Endothelial cell of umbilical vein (primary cell): ENCODE data around the gene BACE1-AS. TPM values are rescaled to one million over a fixed set of nuclear protein-coding genes. Genes with fewer than 3 reads are reported as not detected.

Experiments
- BruUV-seq: library from RNA; stranded (reverse); fragments of 400-500 nt; replicated peaks from 2 replicates; lab custom pipeline; 2021; lab: Mats Ljungman, UMichigan
- CTCF ChIA-PET: fragments of 300-600, 350-600 bp; sonication (Branson Sonifier 250); formaldehyde crosslinking; loops from one replicate; lab custom pipeline; 2021; ENCODE audit warnings: antibody characterized with exemption, inconsistent platforms; lab: Charles Lee
- POLR2A ChIA-PET: fragments of 300-600, 350-600 bp; sonication (Branson Sonifier 250); formaldehyde crosslinking; loops from one replicate; lab custom pipeline; 2021; ENCODE audit warnings: antibody characterized with exemption, inconsistent platforms; lab: Charles Lee
- DNase-seq: peaks from one replicate; pipeline ENCODE4 v3.0.0-alpha.2; 2011; ENCODE audit warnings: low read depth, low spot score
- FAIRE-seq: peaks from 2 replicates; lab custom pipeline; 2011; peaks lifted over from hg19 to GRCh38; lab: Jason Lieb, UNC
- H2AFZ ChIP-seq: 2 replicates; pipeline ENCODE4 v1.6.0; 2012; ENCODE audit warnings: low read depth, low read length, control low read depth, inconsistent platforms
- H3K27ac ChIP-seq: 2 replicates; pipeline ENCODE4 v1.5.1; 2011; ENCODE audit warnings: low read depth, mild to moderate bottlenecking, control low read depth, low read length, moderate library complexity; ENCODE audit not compliant: insufficient read depth
- H3K27me3 ChIP-seq, 2 experiments: 2 replicates each; pipeline versions ENCODE4 v1.6.0 to v1.6.1; 2011; ENCODE audit warnings: low read length in 2 of 2, mixed read lengths in 1 of 2; ENCODE audit not compliant: control insufficient read depth in 2 of 2, insufficient read depth in 2 of 2
- H3K36me3 ChIP-seq, 2 experiments: 2 replicates in 1 of 2; 3 replicates in 1 of 2; pipeline ENCODE4 v1.5.1; 2011; ENCODE audit warnings: low read length in 2 of 2, mild to moderate bottlenecking in 1 of 2, moderate library complexity in 1 of 2; ENCODE audit not compliant: control insufficient read depth in 2 of 2, insufficient read depth in 2 of 2; ENCODE audit errors: extremely low read depth in 1 of 2
- H3K4me1 ChIP-seq: 3 replicates; pipeline ENCODE4 v1.5.1; 2011; ENCODE audit warnings: mild to moderate bottlenecking, low read length; ENCODE audit not compliant: control insufficient read depth, insufficient read depth; ENCODE audit errors: extremely low read depth
- H3K4me2 ChIP-seq: 2 replicates; pipeline ENCODE4 v1.6.1; 2011; ENCODE audit warnings: low read length, control low read depth, mixed read lengths; ENCODE audit not compliant: insufficient read depth
- H3K4me3 ChIP-seq, 3 experiments: fragments of 200-600 bp in 1 of 3; sonication (generic), shearing (Covaris generic) in 1 of 3; replicated peaks in 1 of 3; 2 replicates each; pipeline ENCODE4 v1.5.1; 2011 to 2016; ENCODE audit warnings: control low read depth in 3 of 3, low read length in 3 of 3, mild to moderate bottlenecking in 2 of 3, inconsistent platforms in 1 of 3, low read depth in 1 of 3, moderate library complexity in 1 of 3; ENCODE audit not compliant: insufficient read depth in 1 of 3
- H3K79me2 ChIP-seq: 2 replicates; pipeline ENCODE4 v1.6.0; 2012; ENCODE audit warnings: low read length, inconsistent platforms; ENCODE audit not compliant: control insufficient read depth, insufficient read depth
- H3K9ac ChIP-seq: replicated peaks from 2 replicates; pipeline ENCODE3; 2011; ENCODE audit warnings: low read length, control low read depth; ENCODE audit not compliant: insufficient read depth; ENCODE audit errors: extremely low read depth
- H3K9me1 ChIP-seq: replicated peaks from 3 replicates; pipeline ENCODE4 v1.6.0; 2011; ENCODE audit warnings: mild to moderate bottlenecking, low read length; ENCODE audit not compliant: control insufficient read depth, insufficient read depth; ENCODE audit errors: extremely low read depth
- H3K9me3 ChIP-seq: replicated peaks from 2 replicates; pipeline ENCODE4 v1.5.1; 2012; ENCODE audit warnings: low read length, inconsistent platforms; ENCODE audit not compliant: control insufficient read depth, insufficient read depth
- H4K20me1 ChIP-seq: replicated peaks from 2 replicates; pipeline ENCODE3; 2011; ENCODE audit warnings: mild to moderate bottlenecking, low read length; ENCODE audit not compliant: control insufficient read depth, insufficient read depth; ENCODE audit errors: extremely low read depth
- EZH2 ChIP-seq: IDR thresholded peaks from 2 replicates; pipeline ENCODE4 v1.6.1; 2012; ENCODE audit warnings: borderline replicate concordance, low read depth, mild to moderate bottlenecking, moderate library complexity, low read length, inconsistent platforms; ENCODE audit not compliant: severe bottlenecking
- FOS ChIP-seq: IDR thresholded peaks from 2 replicates; pipeline ENCODE4 v1.6.1; 2011; ENCODE audit warnings: mild to moderate bottlenecking, low read length, moderate library complexity, borderline replicate concordance; ENCODE audit not compliant: insufficient read depth
- GATA2 ChIP-seq: IDR thresholded peaks from 2 replicates; pipeline ENCODE4 v1.7.0; 2011; ENCODE audit warnings: low read depth, mild to moderate bottlenecking, moderate library complexity, mixed read lengths, low read length; ENCODE audit not compliant: insufficient read length, insufficient read depth
- JUN ChIP-seq: IDR thresholded peaks from 2 replicates; pipeline ENCODE4 v1.6.1; 2011; ENCODE audit warnings: borderline replicate concordance, low read depth; ENCODE audit not compliant: insufficient read length, insufficient read depth
- MYC ChIP-seq: IDR thresholded peaks from one replicate; pipeline ENCODE4 v1.6.1; 2011; ENCODE audit warnings: mild to moderate bottlenecking, low read depth, low read length
- POLR2A ChIP-seq: IDR thresholded peaks from 2 replicates; pipeline ENCODE4 v1.6.1; 2012; ENCODE audit warnings: low read depth, mild to moderate bottlenecking, control low read depth, low read length
- POLR2AphosphoS5 ChIP-seq: IDR thresholded peaks from 2 replicates; pipeline ENCODE4 v1.6.1; 2012; ENCODE audit warnings: low read depth, mild to moderate bottlenecking, control low read depth, low read length, moderate library complexity; ENCODE audit not compliant: insufficient read depth
- dilution Hi-C: fragments of 300-500 bp; cut with MboI; formaldehyde crosslinking; loops from one replicate; pipeline ENCODE4 v1.15.0; 2019; ENCODE audit warnings: low sequenced_read_pairs; ENCODE audit not compliant: extremely low pct_ligation_motif_present
- intact Hi-C: fragments of 100-400 bp; cut with micrococcal nuclease; formaldehyde crosslinking; loops from one replicate; pipeline ENCODE4 v1.10.0; 2022
- polyA plus RNA-seq, 4 experiments: library from polyadenylated mRNA; depleted of rRNA in 3 of 4; stranded (reverse) in 3 of 4; unstranded in 1 of 4; fragments of >200 nt; gene quantifications; 2 replicates each; pipeline versions ENCODE4 v1.2.1 to v1.2.3, GENCODE V29; 2011 to 2012; ENCODE audit warnings: missing spikeins in 1 of 4
- total RNA-seq: library from RNA; stranded (reverse); gene quantifications from 2 replicates; pipeline ENCODE4 v1.2.3, GENCODE V29; 2021
- TF ChIP-seq, protein P1 (sequence below): IDR thresholded peaks from 2 replicates; pipeline ENCODE4 v1.6.1; 2011; ENCODE audit not compliant: insufficient read depth, insufficient read length
- TF ChIP-seq, protein P2 (sequence below), 2 donors: IDR thresholded peaks; 1 replicate in 1 of 2; 2 replicates in 1 of 2; pipeline ENCODE4 v1.5.1; 2011; ENCODE audit warnings: low read length in 2 of 2, mild to moderate bottlenecking in 2 of 2, moderate library complexity in 2 of 2, control low read depth in 1 of 2, inconsistent platforms in 1 of 2, low read depth in 1 of 2; ENCODE audit not compliant: insufficient read depth in 1 of 2; ENCODE audit errors: extremely low read depth in 1 of 2

Gene BACE1-AS
- total and polyA plus RNA-seq, 2 donors (not counting 3 experiments of a cell fraction or from before 2014, with no cell fraction given): 7.6 to 8.1 TPM

DNA sequence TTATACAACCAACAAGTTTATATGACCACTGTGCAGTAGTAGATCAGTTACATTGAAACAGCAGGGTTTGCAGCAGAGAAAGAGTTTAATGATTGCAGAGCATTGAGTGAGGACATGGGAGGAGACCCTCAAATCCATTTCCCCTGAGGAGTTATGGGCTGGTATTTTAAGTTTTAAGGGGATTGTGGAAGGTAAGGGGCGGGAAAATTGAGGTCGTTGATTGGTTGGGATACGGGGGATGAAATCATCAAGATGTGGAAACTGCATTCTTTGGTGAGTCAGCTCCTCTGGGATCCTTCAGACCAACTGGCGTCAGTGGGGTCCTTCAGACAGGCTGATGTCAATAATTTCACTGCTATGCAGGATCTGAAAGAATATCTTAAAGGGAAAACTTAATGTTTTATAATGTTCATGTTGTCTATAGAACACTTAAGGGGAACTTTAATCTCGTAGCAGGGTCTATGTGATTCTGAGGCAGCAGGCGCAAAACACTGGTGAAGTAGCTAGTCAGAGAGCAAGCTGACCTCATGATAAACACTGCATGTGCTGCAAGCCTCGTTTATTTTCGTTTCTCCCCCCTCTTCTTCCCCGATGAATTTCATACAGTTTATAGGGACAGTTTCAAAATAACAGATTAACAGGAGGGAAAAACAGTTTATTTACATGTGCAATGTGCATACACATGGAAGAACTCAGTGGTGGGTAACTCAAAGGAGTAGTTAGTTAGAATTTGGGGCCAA is 17.4 kb upstream of the BACE1-AS start:
- DNase-seq (no peak), FAIRE-seq (no peak)
- no peaks in the 10 kb centered on the region for H4K20me1 ChIP-seq
- H3K27me3 ChIP-seq: no peaks in the 10 kb centered on the region
- POLR2A ChIA-PET: no interaction called here
- dilution Hi-C loops: no loop called here
- H3K9ac ChIP-seq: no peak overlapping the region
- H3K9me3 ChIP-seq: no peaks in the 10 kb centered on the region
- no peak overlapping the region for H3K4me2 ChIP-seq
- H3K9me1 ChIP-seq: no peaks in the 10 kb centered on the region
- TF ChIP-seq, protein P1, sequence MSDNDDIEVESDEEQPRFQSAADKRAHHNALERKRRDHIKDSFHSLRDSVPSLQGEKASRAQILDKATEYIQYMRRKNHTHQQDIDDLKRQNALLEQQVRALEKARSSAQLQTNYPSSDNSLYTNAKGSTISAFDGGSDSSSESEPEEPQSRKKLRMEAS: no peak
- TF ChIP-seq FOS: no peak
- TF ChIP-seq POLR2AphosphoS5: no peak
- TF ChIP-seq GATA2: no peak
- no peak for TF ChIP-seq POLR2A
- TF ChIP-seq MYC: no peak
- TF ChIP-seq JUN: no peak
- TF ChIP-seq EZH2: no peak
- TF ChIP-seq, protein P2, sequence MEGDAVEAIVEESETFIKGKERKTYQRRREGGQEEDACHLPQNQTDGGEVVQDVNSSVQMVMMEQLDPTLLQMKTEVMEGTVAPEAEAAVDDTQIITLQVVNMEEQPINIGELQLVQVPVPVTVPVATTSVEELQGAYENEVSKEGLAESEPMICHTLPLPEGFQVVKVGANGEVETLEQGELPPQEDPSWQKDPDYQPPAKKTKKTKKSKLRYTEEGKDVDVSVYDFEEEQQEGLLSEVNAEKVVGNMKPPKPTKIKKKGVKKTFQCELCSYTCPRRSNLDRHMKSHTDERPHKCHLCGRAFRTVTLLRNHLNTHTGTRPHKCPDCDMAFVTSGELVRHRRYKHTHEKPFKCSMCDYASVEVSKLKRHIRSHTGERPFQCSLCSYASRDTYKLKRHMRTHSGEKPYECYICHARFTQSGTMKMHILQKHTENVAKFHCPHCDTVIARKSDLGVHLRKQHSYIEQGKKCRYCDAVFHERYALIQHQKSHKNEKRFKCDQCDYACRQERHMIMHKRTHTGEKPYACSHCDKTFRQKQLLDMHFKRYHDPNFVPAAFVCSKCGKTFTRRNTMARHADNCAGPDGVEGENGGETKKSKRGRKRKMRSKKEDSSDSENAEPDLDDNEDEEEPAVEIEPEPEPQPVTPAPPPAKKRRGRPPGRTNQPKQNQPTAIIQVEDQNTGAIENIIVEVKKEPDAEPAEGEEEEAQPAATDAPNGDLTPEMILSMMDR (IDR thresholded peaks at IDR 0.05; ENCODE audit: extremely low read depth in 1 of 2, insufficient read depth in 1 of 2, low read depth in 1 of 2, low read length in 2 of 2): no peak
- CTCF ChIA-PET: no interaction called here
- no peaks in the 10 kb centered on the region for H3K79me2 ChIP-seq
- H2AFZ ChIP-seq: no peak overlapping the region
- no peaks in the 10 kb centered on the region for H3K4me1 ChIP-seq
- H3K36me3 ChIP-seq: no peaks in the 10 kb centered on the region
- intact Hi-C loops: no loop called here
- no peak overlapping the region for H3K27ac ChIP-seq
- H3K4me3 ChIP-seq: no peak overlapping the region
- no TSS peak for BruUV-seq
